HG03280 (cell line): ENCODE results near the gene PNPLA1.

ENCODE experiments used
- ATAC-seq: cut with Tn5 transposase; IDR thresholded peaks from one replicate; pipeline ENCODE4 v1.9.1; 2021; ENCODE audit warnings: mild to moderate bottlenecking, moderate library complexity; ENCODE audit not compliant: unreplicated experiment

PNPLA1 gene

DNA sequence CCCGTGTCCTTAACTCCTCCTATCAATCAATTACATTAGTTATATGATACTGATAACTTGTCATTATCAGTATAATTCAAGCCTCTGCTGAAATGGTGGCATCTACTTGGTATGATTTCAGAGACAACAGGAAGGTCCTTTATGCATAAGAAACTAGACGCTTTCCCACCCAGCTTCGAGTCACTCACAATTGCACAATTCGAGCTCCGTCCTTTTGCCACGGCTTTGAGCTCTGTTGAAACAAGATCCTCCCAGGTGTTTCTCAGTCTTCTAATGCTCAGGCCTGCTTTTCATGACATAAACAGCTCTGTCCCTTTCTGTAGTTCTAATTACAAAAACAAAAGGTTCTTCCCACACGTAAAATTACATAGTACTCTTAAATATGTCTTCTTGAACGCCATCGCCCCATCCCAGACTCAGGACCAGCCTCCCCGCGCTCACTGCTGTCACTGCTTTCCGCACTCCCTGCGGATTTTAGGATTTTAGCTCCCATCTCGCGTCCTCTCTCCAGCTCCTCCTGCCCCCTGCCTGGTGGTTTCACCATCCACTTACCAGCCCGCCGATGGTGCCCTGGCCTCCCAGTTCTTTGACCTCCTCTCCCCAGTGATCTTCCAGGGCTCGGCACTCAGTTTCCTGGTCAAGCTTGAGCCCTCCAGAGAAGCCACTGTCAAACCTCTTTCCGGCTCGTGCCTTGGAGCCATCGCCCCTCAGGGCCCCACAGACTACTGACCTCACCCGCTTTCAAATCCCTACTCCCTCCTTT is 23.2 kb upstream of the PNPLA1 start:
- ATAC-seq: no peak

DNA sequence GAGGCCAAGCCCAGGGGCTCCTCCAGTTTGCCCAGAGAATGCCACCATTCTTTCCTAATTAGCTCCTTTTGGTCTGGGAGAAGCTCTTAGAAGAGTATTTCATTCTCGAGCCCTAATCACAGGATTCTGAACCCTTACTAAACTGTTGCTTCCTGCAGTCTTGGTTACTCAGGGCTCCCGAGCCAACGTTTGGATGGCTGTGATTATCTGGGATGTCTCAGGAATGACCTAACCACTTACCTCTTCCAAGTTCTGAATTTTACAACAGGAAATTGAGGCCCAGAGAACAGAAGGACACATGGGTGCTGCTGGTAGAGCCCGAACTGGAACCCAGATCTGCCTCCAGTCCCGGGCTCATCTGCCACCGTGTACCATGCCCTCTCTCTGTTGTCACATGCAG is 22.2 kb upstream of the PNPLA1 start:
- ATAC-seq: no peak

- no peak for ATAC-seq
Measured at GRCh38 chr6:36248980-36249379, 20.9 kb upstream of the PNPLA1 start.

DNA sequence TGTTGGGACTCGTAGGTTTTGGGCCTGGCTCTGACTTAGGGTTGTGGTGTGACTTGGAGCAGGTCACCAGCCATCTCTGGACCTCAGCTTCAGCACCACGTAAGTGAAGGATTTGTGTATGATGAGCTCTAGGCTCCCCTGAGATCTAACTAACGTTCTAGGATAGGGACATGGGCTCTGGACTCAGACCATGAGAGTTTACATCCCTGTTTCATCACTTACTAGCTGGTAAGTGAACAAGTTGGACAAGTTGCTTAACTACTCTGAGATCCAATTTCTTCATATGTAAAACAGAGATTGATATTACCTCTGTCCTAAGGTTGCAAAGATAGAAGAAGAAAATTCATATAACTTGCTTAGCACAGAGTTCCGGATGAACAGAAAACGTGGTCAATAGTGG is 20.3 kb upstream of the PNPLA1 start:
- no peak for ATAC-seq

GRCh38 chr6:36252005-36252404 is 17.9 kb upstream of the PNPLA1 start:
- no peak for ATAC-seq

DNA sequence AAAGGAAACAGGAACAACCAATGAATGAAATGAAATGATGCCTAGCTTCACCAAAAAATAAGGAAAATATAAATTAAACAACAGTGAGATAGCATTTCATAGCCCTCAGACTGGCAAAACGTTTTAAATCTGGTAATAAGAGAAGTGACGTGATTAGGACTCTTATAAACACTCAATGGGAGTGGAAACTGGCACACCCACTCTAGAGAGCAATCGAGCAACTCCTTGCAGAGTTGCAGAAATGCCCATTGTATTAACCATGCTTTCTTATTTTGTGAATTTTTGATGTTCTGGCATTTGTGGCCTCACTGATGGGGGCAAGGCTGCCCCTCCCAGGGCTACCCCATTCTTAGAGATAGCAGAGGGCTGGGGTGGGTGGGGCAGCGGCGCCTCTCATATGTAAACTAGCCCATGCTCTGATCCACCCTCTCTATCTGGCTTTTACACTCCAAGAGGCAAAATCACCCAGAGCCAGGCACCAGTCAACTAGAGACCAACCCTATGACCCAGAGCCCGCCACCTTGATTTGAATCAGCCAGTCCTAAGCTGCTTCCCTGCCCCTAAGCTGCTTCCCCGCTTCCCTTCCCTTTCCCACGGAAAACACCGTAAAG is 6.4 kb upstream of the PNPLA1 start:
- ATAC-seq: no peak

DNA sequence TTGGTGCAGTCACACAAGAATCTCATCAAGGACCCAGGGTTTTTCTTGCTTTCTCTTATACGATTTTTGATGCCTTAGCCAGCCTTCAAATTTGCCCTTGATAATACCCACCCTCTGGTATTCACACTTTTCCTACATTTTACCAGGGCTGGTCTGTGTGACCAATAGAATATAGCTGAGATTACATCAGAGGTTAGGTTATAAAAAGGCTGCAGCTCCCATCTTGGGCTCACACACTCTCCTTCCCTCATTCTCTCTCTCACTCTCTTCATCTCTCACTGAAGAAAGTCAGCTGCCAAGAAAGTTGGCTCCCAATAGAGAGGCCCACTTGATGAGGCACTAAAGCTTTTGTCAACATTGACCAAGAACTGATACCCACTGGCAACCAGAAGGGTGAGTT is 4.1 kb upstream of the PNPLA1 start:
- ATAC-seq: no peak

DNA sequence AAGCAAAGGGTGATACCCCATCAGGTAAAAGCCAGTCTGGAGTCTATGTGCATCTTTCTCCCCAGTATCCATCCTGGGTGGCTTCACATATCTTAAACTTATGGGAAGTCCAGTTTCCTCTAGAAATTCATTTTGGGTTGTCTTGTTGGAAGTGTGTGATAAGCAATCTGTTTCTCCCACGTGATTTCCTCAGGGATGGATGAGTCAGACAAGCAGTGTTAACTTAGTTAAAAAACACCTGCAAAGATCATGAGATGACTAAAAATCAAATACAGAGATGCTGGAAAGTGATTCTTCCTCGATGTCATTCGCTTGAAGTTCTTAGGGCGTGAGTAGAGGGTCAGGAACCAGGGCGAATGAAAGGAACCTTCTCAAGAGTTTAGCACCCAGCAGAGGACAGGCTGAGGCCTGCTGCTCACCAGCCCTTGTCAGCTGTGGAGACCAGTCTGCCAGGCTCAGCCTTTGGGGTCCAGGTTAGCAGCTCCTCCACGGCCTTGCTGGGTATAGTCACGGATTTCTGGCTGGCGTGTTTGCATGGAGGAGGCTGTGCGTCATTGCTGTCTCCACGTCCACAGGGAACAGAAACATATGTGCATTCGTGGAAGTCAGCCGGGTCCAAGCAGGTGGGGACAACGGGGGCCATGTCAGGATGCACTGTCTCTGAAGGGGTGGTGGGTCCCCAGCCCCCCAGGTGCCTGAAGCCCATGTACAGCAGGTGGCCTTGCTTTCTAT is 2.8 kb upstream of the PNPLA1 start:
- ATAC-seq: no peak

DNA sequence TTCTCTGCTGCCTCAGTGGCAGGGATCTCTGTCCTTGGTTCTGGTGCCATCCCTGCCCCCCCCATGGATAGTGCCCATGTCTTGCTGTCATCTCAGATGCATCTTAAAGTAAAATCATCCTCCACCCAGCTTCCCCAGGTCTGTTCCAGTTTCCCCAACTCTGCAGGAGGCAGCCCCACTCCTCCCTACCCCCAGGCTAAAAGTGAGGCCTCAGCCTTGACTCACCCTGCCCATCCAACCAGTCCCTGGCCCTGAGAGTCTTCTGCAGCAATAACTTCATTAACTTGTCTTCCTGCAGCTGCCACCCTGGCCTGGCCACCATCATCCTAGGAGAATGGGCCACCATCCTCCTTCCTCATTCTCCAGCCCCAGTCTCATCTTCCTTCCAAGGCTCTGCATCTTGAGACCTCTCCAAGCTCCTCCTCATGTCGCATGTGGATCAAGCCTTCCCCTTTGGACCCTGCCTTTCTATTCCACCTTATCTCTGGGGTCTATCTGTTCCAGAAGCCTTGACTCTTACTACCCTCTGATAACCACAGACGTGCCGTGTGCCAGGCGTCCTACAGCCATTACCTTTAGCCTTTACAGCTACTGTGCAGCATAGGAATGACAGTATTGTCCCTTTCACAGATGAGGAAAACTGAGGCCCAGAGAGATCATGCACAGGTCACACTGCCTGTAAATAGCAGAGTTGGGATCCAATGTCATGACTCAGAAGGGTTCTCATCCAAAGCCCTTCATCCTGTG is 2.0 kb upstream of the PNPLA1 start:
- no peak for ATAC-seq

- ATAC-seq: no peak
Measured at GRCh38 chr6:36268478-36269275, 1.2 kb upstream of the PNPLA1 start.

DNA sequence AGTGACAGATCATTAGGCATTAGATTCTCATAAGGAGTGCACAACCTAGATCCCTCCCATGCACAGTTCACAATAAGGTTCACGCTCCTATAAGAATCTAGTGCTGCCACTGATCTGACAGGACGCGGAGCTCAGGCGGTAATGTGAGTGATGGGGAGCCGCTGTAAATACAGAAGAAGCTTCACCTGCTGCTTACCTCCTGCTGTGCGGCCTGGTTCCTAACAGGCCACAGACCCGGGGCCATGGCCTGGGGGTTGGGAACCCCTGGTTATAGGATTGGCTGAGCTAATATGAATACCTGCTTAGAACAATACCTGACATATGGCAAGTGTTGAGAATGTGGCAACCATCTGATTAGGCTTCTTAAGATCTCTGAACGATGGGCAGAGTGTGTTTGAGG is 2.4 kb downstream of the PNPLA1 start:
- no peak for ATAC-seq

DNA sequence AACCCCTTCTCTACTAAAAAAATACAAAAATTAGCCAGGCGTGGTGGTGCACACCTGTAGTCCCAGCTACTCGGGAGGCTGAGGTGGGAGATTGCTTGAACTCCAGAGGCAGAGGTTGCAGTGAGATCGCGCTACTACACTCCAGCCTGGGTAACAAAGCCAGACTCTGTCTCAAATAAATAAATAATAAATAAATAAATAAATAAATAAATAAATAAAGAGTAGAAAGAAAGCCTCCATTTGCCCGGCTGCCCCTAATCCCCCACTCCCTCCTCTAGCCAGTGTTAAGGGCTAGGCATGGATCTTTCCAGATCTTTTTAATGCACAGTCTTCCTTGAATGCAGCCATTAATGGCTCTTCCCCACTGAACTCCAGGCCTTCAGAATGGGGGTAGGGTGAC is 3.2 kb downstream of the PNPLA1 start:
- ATAC-seq: no peak

- ATAC-seq: no peak
Measured at GRCh38 chr6:36273802-36274514, 4.1 kb downstream of the PNPLA1 start.

DNA sequence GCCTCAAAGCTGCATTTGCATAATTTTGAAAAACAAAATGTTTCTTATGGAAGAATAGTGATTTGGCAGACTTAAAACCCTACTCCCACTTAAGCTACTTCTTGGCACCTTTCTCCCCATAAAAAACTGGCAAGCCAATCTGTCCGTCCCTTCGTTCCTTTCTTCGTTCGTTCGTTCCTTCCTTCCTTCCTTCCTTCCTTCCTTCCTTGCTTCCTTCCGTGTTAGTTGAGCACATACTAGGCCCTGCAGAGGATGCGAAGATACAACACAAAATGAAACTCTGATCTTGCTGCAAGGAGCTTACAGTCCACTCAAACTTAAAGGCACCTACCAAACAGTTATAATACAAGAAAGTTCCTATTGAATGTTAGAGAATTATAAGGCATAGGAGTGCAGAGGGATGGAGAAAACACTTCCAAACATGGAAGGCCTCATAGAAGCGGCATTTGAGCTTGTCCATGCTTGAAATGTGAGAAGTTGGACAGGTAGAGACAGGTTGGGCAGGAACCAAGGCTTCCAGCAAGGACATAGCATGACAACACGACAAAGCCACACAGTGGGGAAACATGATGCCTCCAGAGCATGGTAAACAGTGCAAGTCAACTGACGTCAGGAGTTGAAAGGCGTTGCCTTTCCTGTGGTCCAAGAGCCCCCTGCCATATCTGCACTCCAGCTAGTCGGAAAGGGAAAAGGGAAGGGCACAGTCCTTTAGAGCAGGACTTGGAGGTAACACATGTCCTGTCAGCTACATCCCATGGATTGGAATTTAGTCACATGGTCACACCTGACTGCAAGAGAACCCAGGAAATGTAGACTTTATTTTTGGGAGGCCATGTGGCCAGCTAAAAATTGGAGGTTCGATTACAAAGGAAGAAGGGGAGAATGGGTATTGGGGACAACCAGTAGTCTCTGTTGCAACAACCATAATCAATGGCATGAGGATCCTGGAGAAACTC is 7.0 kb downstream of the PNPLA1 start:
- no peak for ATAC-seq

DNA sequence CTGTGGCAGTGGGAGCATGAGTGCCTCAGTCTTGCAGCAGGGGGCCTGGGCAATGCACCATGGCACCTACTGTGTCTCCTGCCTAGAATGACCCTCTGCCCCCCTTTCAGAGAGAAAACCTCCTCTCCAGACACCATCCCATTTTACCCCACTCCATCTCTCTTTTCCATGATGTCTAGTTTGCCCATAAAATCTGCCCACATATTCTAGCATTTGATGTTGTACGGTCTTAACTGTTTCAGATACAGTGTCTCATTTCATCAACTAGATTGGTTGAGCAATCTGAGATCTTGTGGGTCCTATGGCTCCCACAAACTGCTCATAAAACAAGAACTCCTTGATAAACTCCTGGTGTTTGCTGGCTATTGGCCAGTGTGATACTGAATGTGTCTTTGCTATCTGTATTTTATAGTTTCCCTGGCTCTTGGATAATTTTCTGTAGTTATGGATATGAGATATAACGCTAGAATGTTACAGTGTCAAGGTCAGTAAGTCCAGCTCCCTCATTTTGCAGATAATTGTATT is 8.1 kb downstream of the PNPLA1 start:
- no peak for ATAC-seq

- no peak for ATAC-seq
Measured at GRCh38 chr6:36280467-36280866, 10.6 kb downstream of the PNPLA1 start.

- no peak for ATAC-seq
Measured at GRCh38 chr6:36280983-36281382, 11.1 kb downstream of the PNPLA1 start.

- ATAC-seq: no peak
Measured at GRCh38 chr6:36283608-36284007, 13.7 kb downstream of the PNPLA1 start.

DNA sequence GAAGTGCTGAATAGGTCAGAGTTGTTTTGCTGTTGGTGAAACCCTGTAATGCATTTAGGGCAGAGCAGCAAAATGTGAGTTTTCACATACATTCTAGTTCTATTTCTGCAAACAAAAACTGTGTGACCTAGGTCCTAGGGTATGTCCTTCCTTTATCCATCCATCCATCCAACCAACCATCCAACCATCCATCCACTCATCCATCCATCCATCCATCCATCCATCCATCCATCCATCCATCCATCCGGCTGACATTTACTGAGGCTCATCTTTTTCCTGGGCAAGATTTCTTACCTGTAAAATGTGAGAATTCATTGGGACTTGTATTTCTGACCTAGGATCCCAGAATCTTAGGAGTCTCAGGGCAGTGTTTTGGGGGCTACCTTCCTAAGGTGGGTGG is 14.5 kb downstream of the PNPLA1 start:
- no peak for ATAC-seq
